Measurements from ENCODE around the gene MAN1B1.

Gene MAN1B1

DNA sequence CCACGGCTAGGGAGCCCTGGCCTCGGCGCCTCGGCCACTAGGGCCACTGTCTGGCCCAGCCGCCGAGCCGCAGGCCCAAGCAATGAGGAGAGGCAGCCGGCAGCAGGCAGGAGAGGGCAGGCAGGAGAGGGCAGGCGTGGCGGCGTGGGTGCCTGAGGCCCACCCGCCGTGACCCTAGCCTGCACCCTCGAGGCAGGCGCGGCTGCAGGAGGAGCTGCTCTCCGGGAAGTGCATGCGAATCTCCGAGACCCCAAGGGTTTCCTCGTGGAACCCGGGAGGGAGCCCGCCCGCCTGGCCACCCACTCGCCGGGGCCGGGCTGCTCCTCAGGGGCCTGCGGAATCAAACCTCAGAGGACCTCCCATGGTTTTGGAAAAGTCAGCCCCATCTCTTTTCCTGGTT is 61.5 kb downstream of the MAN1B1 start:
- DNase-seq: no peak

DNA sequence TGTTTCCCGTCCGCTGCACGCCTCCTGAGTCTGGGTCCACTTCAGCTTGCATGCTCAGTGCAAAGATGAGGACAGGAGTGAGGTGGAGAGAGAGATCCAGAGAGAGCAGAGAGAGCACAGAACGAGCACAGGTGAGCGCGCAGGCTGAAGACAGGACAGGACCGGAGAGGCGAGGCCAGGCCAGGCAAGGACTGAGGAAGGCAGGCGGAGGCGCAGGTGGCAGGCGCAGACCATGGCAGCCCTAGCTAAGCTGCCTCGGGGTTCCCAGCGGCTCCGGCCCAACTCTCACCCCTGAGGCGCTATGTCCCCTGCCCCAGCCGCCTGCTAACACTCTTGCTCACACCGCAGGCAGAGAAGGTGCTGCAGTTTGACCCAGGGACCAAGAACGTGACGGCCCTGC is 61.9 kb downstream of the MAN1B1 start:
- DNase-seq: no peak

DNA sequence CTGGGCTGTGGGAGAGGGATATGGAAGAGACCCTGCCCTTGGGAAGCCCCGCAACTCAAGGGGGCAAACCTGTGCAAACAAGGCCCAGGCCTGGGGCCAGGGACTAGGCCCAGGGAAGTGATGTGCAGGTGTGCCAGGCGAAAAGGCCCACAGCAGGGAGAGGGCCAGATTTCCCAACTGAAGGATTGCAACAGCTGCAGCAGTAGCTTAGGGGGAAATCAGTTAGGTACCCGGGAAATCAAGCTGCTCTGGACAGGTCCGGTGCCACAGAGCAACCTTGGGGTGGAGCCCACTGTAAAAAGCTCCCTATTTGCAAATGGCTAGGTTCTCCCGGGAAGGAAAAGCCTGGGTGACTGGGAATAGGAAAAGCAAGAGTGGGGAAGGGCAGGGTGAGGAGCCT is 62.6 kb downstream of the MAN1B1 start:
- no peak for DNase-seq

DNA sequence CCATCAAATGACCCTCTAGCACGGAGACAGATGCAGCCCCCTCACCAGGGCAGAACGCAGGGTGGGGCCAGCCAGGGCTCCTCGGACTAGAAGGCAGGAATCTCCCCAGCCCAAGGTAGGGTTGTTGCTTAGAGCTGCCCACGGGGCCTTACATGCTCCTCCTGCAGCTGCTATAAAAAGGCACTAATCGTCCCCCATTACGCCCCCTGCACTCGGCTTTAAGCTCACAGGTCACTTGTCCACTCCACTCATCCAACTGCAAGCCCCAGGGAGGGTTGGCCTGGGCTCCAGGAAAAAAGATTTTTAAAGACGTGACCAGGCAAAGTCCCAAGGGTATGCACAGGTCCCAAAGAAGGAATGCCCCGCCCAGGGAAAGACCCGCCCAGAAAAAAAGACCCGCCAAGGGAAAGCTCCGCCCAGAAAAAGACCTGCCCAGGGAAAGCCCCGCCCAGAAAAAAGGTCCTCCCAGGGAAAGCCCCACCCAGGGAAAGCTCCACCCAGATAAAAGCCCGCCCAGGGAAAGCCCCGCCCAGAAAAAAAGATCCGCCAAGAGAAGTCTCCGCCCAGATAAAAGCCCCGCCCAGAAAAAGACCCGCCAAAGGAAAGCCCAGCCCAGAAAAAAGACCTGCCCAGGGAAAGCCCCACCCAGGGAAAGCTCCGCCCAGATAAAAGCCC is 63.3 kb downstream of the MAN1B1 start:
- no peak for DNase-seq

DNA sequence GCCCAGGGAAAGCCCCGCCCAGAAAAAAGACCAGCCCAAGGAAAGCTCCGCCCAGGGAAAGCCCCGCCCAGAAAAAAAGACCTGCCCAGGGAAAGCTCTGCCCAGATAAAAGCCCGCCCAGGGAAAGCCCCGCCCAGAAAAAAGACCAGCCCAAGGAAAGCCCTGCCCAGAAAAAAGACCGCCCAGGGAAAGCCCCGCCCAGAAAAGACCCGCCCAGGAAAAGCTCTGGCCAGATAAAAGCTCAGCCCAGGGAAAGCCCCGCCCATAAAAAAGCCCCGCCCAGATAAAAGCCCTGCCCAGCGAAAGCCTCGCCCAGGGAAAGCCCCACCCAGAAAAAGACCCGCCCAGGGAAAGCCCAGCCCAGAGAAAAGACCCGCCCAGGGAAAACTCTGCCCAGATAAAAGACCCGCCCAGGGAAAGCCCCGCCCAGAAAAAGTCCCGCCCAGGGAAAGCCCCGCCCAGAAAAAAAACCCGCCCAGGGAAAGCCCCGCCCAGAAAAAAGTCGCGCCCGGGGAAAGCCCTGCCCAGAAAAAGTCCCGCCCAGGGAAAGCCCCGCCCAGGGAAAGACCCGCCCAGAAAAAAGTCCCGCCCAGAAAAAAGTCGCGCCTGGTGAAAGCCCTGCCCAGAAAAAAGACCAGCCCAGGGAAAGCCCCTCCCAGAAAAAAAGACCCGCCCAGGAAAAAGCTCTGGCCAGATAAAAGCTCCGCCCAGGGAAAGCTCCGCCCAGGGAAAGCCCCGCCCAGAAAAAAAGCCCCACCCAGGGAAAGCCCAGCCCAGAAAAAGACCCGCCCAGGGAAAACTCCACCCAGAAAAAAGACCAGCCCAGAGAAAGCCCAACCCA is 64.1 kb downstream of the MAN1B1 start:
- DNase-seq: peak; percentile 85

DNA sequence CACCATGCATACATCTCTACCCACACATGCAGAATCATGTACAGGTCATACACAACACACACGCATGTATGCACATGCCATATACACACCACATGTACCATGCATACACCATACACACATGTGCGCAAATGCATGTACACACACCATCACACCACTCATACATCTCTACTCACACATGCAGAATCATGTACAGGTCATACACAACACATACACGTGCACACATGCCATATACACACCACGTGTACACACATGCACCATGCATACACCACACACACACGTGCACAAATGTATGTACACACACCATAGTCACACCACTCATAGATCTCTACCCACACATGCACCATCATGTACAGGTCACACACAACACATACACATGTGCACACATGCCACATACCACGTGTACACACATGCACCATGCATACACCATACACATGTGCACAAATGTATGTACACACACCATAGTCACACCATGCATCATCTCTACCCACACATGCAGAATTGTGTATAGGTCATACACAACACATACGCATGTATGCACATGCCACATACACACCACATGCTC is 66.1 kb downstream of the MAN1B1 start:
- DNase-seq: no peak

DNA sequence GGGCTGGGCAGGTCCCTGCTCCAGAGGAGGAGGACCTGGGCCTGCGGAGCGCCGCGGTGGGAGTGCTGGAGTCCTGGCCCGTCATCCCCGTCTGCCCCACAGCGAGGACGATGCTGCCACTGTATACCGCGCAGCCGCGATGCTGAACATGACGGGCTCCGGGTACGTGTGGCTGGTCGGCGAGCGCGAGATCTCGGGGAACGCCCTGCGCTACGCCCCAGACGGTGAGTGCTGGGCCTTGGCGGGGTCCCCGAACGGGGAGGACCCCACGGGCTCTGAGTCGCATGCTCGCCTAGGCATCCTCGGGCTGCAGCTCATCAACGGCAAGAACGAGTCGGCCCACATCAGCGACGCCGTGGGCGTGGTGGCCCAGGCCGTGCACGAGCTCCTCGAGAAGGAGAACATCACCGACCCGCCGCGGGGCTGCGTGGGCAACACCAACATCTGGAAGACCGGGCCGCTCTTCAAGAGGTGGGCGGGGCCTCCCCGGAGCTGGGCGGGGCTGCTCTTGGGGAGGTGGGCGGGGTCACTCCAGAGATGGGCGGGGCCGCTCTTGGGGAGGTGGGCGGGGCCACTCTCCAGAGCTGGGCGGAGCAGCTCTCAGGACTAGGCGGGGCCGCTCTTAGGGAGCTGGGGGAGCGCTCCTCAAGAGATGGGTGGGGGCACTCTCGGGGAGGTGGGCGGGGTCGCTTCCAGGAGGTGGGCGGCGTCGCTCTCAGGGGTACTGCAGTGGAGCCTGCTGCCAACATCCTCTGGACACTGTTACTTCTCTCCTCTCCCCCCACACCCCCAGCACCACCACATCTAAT is 70.0 kb downstream of the MAN1B1 start:
- peak; percentile 72 for DNase-seq

DNA sequence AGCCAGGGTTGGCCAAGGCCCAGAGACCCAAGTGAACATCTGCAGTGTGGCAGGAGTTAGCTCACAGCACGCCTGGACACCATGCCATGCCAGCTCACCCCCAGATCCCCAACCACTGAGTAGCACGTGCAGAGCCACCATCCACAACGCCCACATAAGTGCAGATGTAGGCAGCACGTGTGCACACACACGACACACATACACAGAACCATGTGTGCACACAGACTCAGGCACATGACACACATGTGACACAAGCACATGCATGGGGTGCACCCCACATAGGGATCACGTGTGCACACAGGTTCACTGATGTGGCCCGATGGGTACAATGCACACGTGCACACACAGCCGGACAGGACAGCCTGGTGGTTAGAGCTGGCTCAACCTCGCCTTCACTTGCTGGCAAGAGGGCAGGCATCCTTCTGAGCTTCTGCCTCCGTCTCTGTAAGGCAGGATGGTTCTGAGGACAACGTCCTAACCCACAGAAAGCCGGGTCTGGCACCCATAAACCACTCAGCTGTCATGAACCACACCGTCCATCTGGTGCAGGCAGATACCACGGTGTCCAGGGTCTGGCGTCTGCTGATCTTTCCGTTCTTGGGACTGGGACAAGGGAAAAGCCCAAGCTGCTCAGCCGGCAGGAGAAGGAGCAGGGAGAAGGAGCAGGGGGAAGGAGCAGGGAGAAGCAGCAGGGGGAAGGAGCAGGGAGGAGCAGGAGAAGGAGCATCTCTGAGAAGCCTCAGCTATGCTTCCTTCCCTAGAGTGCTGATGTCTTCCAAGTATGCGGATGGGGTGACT is 71.0 kb downstream of the MAN1B1 start:
- DNase-seq: no peak

DNA sequence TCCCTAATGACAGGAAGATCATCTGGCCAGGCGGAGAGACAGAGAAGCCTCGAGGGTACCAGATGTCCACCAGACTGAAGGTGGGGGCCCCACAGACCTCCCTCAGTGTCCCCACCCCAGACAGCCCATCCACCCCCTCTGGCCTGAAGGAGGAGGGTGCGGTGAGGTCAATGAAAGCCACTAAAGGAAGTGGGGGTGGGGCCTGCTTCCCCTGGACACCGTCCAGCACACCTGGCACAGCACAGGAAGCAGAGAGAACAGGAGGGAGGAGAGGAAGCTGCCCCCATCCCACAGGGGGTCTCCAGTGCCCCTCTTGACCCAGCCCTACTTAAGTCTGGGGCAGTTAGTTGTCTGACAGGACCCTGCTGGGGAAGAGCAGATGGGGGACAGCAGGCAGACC is 71.8 kb downstream of the MAN1B1 start:
- no peak for DNase-seq

Data from activated CD4-positive, alpha-beta T cell treated with anti-CD3 and anti-CD28 coated beads, Interleukin-2, Interleukin-6, amounts not matched to agents 100 ng/mL and 50 ng/mL, durations not matched to agents 16 hours and 8 hours (primary cell).